Esophagus muscularis mucosa (tissue), 3 donors: ENCODE data around the gene SNRNP27.

Experiments used
- CTCF ChIP-seq, 3 experiments: fragments of 200-600 bp in 2 of 3; fragments of 450-650 bp in 1 of 3; sonication (generic) in 2 of 3; IDR thresholded peaks; one replicate each; pipeline ENCODE4 v1.5.1; 2017 to 2019; ENCODE audit warnings: antibody characterized with exemption in 3 of 3, mild to moderate bottlenecking in 2 of 3, moderate library complexity in 1 of 3
- POLR2A ChIP-seq: fragments of 450-650 bp; IDR thresholded peaks from one replicate; pipeline ENCODE4 v1.6.1; 2017; ENCODE audit warnings: antibody characterized with exemption, moderate library complexity, mild to moderate bottlenecking, low read depth
- POLR2AphosphoS5 ChIP-seq, 2 donors: sonication (generic); formaldehyde crosslinking; IDR thresholded peaks; one replicate each; pipeline ENCODE4 v1.6.1; 2017; ENCODE audit warnings: antibody characterized with exemption in 2 of 2

- TF ChIP-seq CTCF (IDR thresholded peaks at IDR 0.05) = no peak
- TF ChIP-seq POLR2AphosphoS5 (IDR thresholded peaks at IDR 0.05) = no peak
- no peak for TF ChIP-seq POLR2A
Observed at GRCh38 chr2:69844560-69844959, 49.2 kb upstream of the SNRNP27 start.
